HG03025 (cell line): ENCODE results near the gene PDLIM5.
"Not testable (repeated sequence)": the region's sequence is repeated elsewhere in the genome, so short reads cannot be mapped to it uniquely, and the experiment has no call there.

Experiments used
- ATAC-seq: cut with Tn5 transposase; IDR thresholded peaks from one replicate; pipeline ENCODE4 v1.9.1; 2021; ENCODE audit warnings: mild to moderate bottlenecking, moderate library complexity; ENCODE audit not compliant: unreplicated experiment, low FRiP score

PDLIM5 gene

GRCh38 chr4:94451695-94452475, at the start of gene PDLIM5:
Gene PDLIM5, plus strand, starts transcription at chr4:94451942. Its CDS starts 3,347 bp downstream, at chr4:94455289.
- peak; percentile 94 for ATAC-seq

- not testable (repeated sequence) for ATAC-seq
Observed at GRCh38 chr4:94402439-94402838, 49.3 kb upstream of the PDLIM5 start.

- ATAC-seq = no peak
Observed at GRCh38 chr4:94403751-94404150, 48.0 kb upstream of the PDLIM5 start.

GRCh38 chr4:94406668-94407437, 44.9 kb upstream of the PDLIM5 start:
- ATAC-seq = peak; percentile 77

GRCh38 chr4:94407846-94408245, 43.9 kb upstream of the PDLIM5 start:
- no peak for ATAC-seq

GRCh38 chr4:94408549-94409374, 43.0 kb upstream of the PDLIM5 start:
- no peak for ATAC-seq

GRCh38 chr4:94409375-94409679, 42.4 kb upstream of the PDLIM5 start:
- no peak for ATAC-seq

- no peak for ATAC-seq
Observed at GRCh38 chr4:94409962-94410361, 41.8 kb upstream of the PDLIM5 start.

- no peak for ATAC-seq
Observed at GRCh38 chr4:94410678-94411206, 41.0 kb upstream of the PDLIM5 start.

- no peak for ATAC-seq
Observed at GRCh38 chr4:94411296-94411695, 40.4 kb upstream of the PDLIM5 start.

- ATAC-seq = no peak
Observed at GRCh38 chr4:94412019-94412657, 39.6 kb upstream of the PDLIM5 start.

- no peak for ATAC-seq
Observed at GRCh38 chr4:94412658-94413038, 39.1 kb upstream of the PDLIM5 start.

GRCh38 chr4:94413085-94413840, 38.5 kb upstream of the PDLIM5 start:
- no peak for ATAC-seq

GRCh38 chr4:94414907-94415306, 36.8 kb upstream of the PDLIM5 start:
- ATAC-seq = no peak

- ATAC-seq = no peak
Observed at GRCh38 chr4:94415448-94415847, 36.3 kb upstream of the PDLIM5 start.

GRCh38 chr4:94416335-94416734, 35.4 kb upstream of the PDLIM5 start:
- no peak for ATAC-seq

- ATAC-seq = no peak
Observed at GRCh38 chr4:94416981-94417380, 34.8 kb upstream of the PDLIM5 start.

- ATAC-seq = no peak
Observed at GRCh38 chr4:94419549-94419948, 32.2 kb upstream of the PDLIM5 start.

- ATAC-seq = no peak
Observed at GRCh38 chr4:94419956-94420355, 31.8 kb upstream of the PDLIM5 start.

GRCh38 chr4:94420356-94420755, 31.4 kb upstream of the PDLIM5 start:
- no peak for ATAC-seq
